Nephron progenitor cell (in vitro differentiated cells): ENCODE measurements around the gene UBQLN4.
A peak's percentile ranks its signal among the peaks of the same experiment; 100 is the strongest.

Source experiments
- DNase-seq: peaks from one replicate; pipeline ENCODE4 v3.0.0; 2021
- H3K27ac Mint-ChIP-seq: 2 replicates; pipeline ENCODE4 v1.8.0; 2021; ENCODE audit warnings: mild to moderate bottlenecking, moderate library complexity, mixed read lengths
- H3K27me3 Mint-ChIP-seq: 2 replicates; pipeline ENCODE4 v1.8.0; 2021; ENCODE audit warnings: mild to moderate bottlenecking, low read depth, mixed read lengths; ENCODE audit not compliant: poor library complexity
- H3K36me3 Mint-ChIP-seq: 2 replicates; pipeline ENCODE4 v1.8.0; 2021; ENCODE audit warnings: low read depth, mixed read lengths
- H3K4me1 Mint-ChIP-seq: 2 replicates; pipeline ENCODE4 v1.8.0; 2021; ENCODE audit warnings: mixed read lengths
- H3K4me3 Mint-ChIP-seq: 2 replicates; pipeline ENCODE4 v1.8.0; 2021; ENCODE audit warnings: mild to moderate bottlenecking, moderate library complexity, mixed read lengths
- H3K9me3 Mint-ChIP-seq: 2 replicates; pipeline ENCODE4 v1.8.0; 2021; ENCODE audit warnings: mild to moderate bottlenecking, moderate library complexity, mixed read lengths
- CTCF ChIP-seq: fragments of 200-600 bp; sonication (generic); IDR thresholded peaks from 2 replicates; pipeline ENCODE4 v1.5.0; 2021; ENCODE audit warnings: antibody characterized with exemption

The UBQLN4 gene

GRCh38 chr1:156053768-156054499, at the start of gene UBQLN4:
Gene UBQLN4, minus strand, starts transcription at chr1:156053798. Its CDS starts 97 bp downstream, at chr1:156053701.
- Mint-ChIP-seq H3K27me3 (no peaks in the 10 kb centered on the region), H3K27ac (peak within 1 kb of the TSS; percentile 100), H3K4me1 (peaks cover 32% of the 10 kb centered on the region), H3K36me3 (peaks cover 39% of the 10 kb centered on the region), H3K9me3 (no peaks in the 10 kb centered on the region), H3K4me3 (peak within 1 kb of the TSS; percentile 96)
- DNase-seq = peak; percentile 84
- TF ChIP-seq CTCF = peak; percentile 29

GRCh38 chr1:156102633-156103511, 49.3 kb upstream of the UBQLN4 start:
- Mint-ChIP-seq H3K9me3 (no peaks in the 10 kb centered on the region), H3K36me3 (peaks cover 12% of the 10 kb centered on the region), H3K27me3 (peaks cover 10% of the 10 kb centered on the region), H3K27ac (peak overlapping the region; percentile 61), H3K4me1 (peaks cover 78% of the 10 kb centered on the region), H3K4me3 (no peak overlapping the region)
- DNase-seq = no peak
- no peak for TF ChIP-seq CTCF

- Mint-ChIP-seq H3K27ac (no peak overlapping the region), H3K27me3 (peaks cover 10% of the 10 kb centered on the region), H3K4me3 (no peak overlapping the region), H3K4me1 (peaks cover 77% of the 10 kb centered on the region), H3K36me3 (peaks cover 16% of the 10 kb centered on the region), H3K9me3 (no peaks in the 10 kb centered on the region)
- DNase-seq = no peak
- no peak for TF ChIP-seq CTCF
Observed at GRCh38 chr1:156101880-156102279, 48.3 kb upstream of the UBQLN4 start.

- Mint-ChIP-seq H3K9me3 (no peaks in the 10 kb centered on the region), H3K4me1 (peaks cover 77% of the 10 kb centered on the region)
- DNase-seq = no peak
Observed at GRCh38 chr1:156100205-156100995, 46.8 kb upstream of the UBQLN4 start.

GRCh38 chr1:156099282-156099681, 45.7 kb upstream of the UBQLN4 start:
- Mint-ChIP-seq H3K27me3 (peaks cover 2% of the 10 kb centered on the region), H3K27ac (no peak overlapping the region), H3K4me3 (no peak overlapping the region), H3K36me3 (peaks cover 36% of the 10 kb centered on the region), H3K9me3 (no peaks in the 10 kb centered on the region), H3K4me1 (peaks cover 67% of the 10 kb centered on the region)
- DNase-seq = no peak
- no peak for TF ChIP-seq CTCF

More at GRCh38 chr1:156100205-156100995, 46.8 kb upstream of the UBQLN4 start:
- H3K27ac Mint-ChIP-seq = peak overlapping the region; percentile 66
- H3K36me3 Mint-ChIP-seq = peaks cover 29% of the 10 kb centered on the region
- TF ChIP-seq CTCF = no peak
- no peak overlapping the region for H3K4me3 Mint-ChIP-seq
- H3K27me3 Mint-ChIP-seq = peaks cover under 1% of the 10 kb centered on the region
